ENCODE results near the gene PAX5.

Gene PAX5

DNA sequence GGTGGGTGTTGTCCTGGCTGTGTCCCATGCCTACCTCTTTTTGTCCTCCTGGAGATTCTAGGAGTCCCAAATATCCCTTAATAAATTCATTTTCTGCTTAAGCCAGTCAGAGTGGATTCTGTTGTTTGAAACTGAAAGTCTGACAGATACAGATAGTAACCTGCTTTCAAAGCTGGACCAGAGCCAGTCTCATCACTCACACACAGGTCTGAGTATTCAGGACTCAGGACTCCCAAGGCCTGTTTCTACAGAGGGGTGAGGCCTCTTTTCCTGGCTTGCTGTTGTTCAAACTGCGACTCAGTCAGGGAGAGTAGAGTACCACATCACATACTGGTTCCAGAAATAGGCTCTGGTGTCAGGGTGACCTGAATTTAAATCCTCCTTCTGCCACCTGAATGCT lies 190.1 kb downstream of the PAX5 start:
- in situ Hi-C loops (cut with HindIII; ENCODE audit: low pct_ligation_motif_present, low sequenced_read_pairs) = no loop called here

DNA sequence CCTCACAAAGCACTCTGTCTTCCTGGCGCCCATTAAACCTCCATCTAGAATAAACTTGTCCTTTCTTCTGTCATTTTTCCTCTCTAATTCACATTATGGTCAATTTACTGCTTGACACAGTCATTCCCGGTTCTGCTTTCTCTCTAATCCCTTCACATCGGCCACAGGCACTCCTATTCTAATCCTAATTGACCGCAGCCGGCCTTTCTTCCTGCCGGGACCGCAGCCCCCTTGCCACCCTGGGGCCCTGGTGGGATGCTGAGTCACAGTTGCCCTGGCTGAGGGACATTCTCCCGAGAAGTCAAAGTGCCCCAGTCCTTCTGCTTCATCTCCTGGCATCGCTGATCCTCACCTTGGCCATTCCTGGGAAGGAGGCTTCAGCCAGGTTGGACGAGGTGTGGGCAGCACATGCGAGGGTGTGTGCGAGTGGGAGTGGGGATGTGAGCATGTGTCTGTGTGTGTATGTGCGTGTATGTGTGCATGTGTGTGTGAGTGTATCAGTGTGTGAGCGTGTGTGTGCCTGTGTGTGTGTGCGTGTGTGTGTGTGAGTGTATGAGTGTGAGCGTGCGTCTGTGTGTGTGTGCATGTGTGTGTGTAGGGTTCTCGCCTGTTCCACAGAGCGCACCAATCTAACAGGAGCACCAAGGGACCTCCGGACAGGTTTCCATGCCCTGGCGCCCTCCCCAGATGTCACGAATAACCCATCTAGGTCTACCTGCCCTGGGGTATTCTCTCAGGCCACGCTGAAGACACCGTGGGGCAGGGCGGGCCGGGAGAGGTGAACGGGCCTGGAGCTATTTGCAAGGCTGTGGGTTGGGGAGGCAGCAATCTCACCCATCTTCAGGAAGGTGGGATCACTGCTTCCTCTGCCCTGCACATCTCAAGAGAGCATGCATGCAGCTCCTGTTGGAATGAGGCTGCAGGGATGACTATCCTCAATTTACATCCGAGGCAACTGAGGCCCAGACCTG lies 191.2 kb downstream of the PAX5 start:
- H3K36me3 ChIP-seq (replicated peaks) = no peaks in the 10 kb centered on the region
- DNase-seq = no peak
- TF ChIP-seq CTCF (IDR thresholded peaks at IDR 0.05; ENCODE audit: low read depth, low read length, missing control alignments) = no peak
- no peak overlapping the region for H3K4me3 ChIP-seq (ENCODE audit: low read depth, low read length)
- in situ Hi-C loops (cut with HindIII; ENCODE audit: low pct_ligation_motif_present, low sequenced_read_pairs) = no loop called here
- H3K27ac ChIP-seq = no peak overlapping the region
- H3K27me3 ChIP-seq (replicated peaks) = peaks cover 8% of the 10 kb centered on the region

More for the DNA sequence above, 190.1 kb downstream of the PAX5 start:
- TF ChIP-seq CTCF (IDR thresholded peaks at IDR 0.05; ENCODE audit: low read depth, low read length, missing control alignments) = no peak
- H3K27ac ChIP-seq = no peak overlapping the region
- no peak overlapping the region for H3K4me3 ChIP-seq (ENCODE audit: low read depth, low read length)
- no peak for DNase-seq
- no peaks in the 10 kb centered on the region for H3K36me3 ChIP-seq (replicated peaks)
- peaks cover 11% of the 10 kb centered on the region for H3K27me3 ChIP-seq (replicated peaks)

GRCh38 chr9:36840898-36841536 lies 193.1 kb downstream of the PAX5 start:
- in situ Hi-C loops (cut with HindIII; ENCODE audit: low pct_ligation_motif_present, low sequenced_read_pairs) = no loop called here
- H3K27ac ChIP-seq = no peak overlapping the region
- H3K4me3 ChIP-seq (ENCODE audit: low read depth, low read length) = no peak overlapping the region
- H3K27me3 ChIP-seq (replicated peaks) = peaks cover 6% of the 10 kb centered on the region
- DNase-seq = no peak
- H3K36me3 ChIP-seq (replicated peaks) = no peaks in the 10 kb centered on the region
- no peak for TF ChIP-seq CTCF (IDR thresholded peaks at IDR 0.05; ENCODE audit: low read depth, low read length, missing control alignments)

DNA sequence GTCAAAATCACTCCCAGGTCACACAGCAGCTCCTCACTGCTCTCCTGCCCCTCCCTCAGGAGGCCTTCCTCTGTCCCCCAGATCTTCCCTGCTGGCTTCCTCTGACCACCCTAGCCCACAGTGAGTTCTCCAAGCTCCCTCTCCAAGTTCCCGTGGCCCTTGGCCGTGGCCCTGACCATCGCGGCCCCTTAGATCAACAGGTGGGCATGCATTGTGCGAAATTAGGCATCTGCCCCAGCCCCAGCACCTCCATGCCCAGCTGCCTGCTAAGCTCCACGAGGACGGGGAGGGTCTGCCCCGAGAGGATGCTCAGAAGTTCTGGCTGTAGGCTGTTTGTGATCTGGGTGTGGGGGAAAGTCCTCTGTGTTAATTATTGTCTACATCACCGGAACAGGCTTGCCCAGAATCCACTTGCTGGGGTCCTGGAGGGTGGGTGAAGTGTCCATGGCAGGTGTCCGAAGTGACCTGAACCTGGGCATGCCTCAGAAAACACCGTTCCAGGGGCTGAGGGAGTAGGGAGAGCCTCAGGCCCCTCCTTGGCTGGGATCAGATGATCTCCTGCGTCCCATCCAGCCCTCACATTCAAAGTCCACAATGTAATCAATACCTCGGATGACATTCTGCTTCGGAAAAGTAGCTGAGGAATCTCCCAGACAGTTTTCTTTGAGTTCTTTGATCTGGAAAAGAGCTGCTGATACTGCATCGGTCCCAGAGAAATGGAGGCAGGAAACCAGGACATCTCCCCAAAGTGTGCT lies 194.8 kb downstream of the PAX5 start:
- Histone ChIP-seq H3K27ac (no peak overlapping the region), H3K36me3 (replicated peaks) (no peaks in the 10 kb centered on the region), H3K4me3 (ENCODE audit: low read depth, low read length) (no peak overlapping the region), H3K27me3 (replicated peaks) (peaks cover 6% of the 10 kb centered on the region)
- DNase-seq = no peak
- TF ChIP-seq CTCF (IDR thresholded peaks at IDR 0.05; ENCODE audit: low read depth, low read length, missing control alignments) = no peak
- in situ Hi-C loops (cut with HindIII; ENCODE audit: low pct_ligation_motif_present, low sequenced_read_pairs) = no loop called here

DNA sequence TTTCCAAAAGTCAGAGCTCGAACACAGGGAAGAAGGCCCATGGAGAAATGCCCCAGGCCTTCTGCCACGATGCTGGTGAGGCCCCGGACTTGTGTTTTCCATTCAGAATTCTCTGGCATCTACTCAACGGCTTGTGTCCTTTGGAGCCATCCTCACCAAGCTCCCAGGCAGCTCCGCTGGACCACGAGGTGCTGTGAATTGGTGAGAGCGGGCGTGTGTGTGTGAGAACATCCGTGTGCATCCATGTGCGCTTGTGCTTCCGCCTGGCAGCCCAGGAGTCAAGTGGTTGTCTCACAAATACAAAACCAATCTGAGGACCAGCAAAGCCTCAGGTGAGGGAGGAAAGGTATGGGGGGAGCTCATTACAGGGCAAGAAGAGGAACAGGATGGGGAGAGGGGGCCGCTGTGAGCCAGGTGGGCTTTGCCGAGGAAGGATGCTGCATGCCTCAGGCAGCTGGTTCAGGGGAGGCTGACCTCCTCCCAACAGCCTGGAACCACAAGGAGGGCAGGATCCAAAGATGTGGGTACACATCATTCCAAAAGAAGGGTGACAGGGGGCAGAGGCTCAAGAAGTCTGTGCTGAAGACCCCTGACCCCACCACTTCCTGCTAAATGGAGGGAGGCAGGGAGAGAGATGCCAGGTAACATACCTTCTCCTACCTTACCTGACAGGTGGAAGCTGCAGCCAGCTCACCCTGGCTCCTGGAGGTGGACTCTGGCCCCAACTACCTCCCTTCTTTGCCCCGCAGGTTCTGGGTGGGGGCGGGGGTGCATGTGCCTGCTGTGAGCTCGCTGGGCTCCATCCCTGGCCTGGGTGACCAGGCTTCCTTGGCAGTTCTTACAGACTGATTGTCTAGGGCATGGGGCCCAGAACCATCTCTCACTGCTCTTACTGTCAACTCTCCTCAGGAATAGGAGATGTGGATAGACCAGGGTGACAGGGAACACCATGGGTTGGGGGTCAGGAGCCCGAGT lies 196.3 kb downstream of the PAX5 start:
- Histone ChIP-seq H3K36me3 (replicated peaks) (no peaks in the 10 kb centered on the region), H3K4me3 (ENCODE audit: low read depth, low read length) (no peak overlapping the region), H3K27ac (no peak overlapping the region), H3K27me3 (replicated peaks) (peaks cover 6% of the 10 kb centered on the region)
- TF ChIP-seq CTCF (IDR thresholded peaks at IDR 0.05; ENCODE audit: low read depth, low read length, missing control alignments) = no peak
- in situ Hi-C loops (cut with HindIII; ENCODE audit: low pct_ligation_motif_present, low sequenced_read_pairs) = no loop called here
- DNase-seq = no peak
